ENCODE results near the gene SLC25A20.
"Not testable (repeated sequence)": the region's sequence is repeated elsewhere in the genome, so short reads cannot be mapped to it uniquely, and the experiment has no call there.

The SLC25A20 gene

DNA sequence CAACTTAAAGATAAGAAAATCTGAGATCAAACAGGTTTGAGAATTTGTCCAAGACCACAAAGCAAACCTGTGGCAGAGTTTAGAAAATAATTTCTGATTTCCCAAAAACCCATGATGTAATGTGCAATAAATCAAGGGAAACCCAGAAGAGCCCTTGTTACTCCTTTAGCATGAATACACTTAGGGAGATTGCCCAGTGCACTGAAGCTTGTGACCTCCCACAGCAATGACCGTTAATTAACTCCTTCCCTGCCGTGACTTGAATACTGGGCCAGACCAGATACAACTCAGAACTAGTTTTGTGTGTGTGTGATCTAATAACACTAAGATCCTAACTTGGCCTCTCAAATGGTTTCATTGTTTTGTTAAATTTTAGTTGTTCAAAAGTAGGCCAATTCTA is 53.5 kb downstream of the SLC25A20 start:
- no peak for DNase-seq

DNA sequence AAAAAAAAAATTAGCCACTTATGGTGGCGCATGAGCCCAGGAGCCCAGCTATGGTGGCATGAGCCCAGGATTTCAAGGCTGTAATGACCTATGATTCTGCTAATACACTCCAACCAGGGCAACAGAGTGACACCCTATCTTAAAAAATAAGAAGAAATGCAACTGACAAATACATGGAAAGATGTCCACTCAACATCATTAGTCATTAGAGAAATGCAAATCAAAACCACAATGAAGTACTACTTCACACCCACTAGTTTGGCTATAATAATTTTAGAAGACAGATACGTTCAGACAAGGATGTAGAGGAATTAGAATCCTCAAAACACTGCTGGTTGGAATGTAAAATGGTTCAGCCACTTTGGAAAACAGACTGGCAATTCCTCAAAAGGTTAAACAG is 61.5 kb downstream of the SLC25A20 start:
- DNase-seq = no peak

- DNase-seq = no peak
Measured at GRCh38 chr3:48835650-48836366, 62.9 kb downstream of the SLC25A20 start.

DNA sequence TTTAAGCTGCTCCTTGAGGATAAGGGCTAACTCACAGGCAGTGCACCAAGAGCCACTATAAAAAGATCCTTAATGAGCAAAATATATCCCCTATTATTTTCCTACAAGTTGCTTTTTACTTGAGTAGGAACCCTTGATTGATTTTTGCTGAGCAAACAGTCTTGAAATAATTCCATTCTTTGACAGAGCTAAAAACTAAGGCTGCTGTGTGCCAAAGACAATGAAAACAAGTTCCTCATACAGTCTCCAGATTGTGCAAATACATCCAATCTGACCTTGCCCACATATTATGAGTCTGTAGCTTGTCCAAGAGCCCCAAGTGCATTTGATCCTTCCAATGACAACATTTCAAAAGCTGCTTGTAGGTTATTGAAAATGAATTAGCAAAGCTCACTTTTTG is 66.0 kb downstream of the SLC25A20 start:
- no peak for DNase-seq

DNA sequence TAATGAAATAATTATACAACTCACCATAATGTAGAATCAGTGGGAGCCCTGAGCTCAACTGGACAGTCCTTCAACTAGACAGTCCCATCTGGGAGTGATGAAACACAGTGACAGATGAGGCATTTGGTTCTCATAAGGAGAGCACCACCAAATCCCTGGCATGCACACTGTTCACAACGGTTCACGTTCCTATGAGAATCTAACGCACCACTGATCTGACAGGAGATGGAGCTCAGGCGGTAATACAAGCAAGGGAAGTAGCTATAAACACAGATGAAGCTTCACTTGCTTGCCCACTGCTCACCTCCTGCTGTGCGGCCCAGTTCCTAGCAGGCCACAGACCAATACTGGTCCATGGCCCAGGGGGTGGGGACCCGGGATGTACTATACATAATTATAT is 68.0 kb downstream of the SLC25A20 start:
- no peak for DNase-seq

GRCh38 chr3:48829525-48829924 is 69.2 kb downstream of the SLC25A20 start:
- not testable (repeated sequence) for DNase-seq

- not testable (repeated sequence) for DNase-seq
Measured at GRCh38 chr3:48827874-48828273, 70.8 kb downstream of the SLC25A20 start.

GRCh38 chr3:48826451-48826850 is 72.2 kb downstream of the SLC25A20 start:
- no peak for DNase-seq

DNA sequence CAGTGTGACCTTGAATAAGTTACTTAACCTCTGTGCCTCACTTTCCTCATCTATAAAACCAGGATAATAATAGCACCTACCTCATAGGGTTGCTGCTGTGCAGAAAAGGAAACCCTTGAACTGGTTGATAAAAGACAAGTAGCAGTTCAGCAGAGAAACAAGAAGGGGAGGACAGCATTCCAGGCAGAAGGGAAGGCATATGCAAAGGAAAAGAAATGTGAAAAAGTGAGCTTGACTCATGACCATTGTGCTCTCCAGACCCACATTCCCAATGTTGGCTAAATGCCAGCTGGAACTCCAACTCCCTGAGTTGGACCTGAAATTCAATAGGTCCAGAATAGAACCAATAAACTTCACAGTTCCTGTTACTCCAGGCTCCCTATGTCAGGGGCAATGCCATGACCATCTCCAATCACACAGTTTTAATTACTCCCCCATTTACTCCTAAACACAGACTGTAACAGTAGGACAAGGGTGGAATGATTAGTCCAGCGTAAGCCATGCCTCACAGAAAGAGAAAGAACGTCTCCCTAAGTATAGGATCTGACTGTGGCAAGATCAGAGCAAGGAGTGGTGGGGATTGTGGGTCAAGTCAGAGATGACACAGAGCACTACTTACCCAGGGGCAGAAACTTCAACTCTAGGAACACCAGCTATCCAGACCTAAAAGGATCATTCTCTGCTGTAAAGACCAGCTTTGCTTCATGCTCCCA is 77.9 kb downstream of the SLC25A20 start:
- no peak for DNase-seq

- no peak for DNase-seq
Measured at GRCh38 chr3:48819234-48820221, 79.2 kb downstream of the SLC25A20 start.

DNA sequence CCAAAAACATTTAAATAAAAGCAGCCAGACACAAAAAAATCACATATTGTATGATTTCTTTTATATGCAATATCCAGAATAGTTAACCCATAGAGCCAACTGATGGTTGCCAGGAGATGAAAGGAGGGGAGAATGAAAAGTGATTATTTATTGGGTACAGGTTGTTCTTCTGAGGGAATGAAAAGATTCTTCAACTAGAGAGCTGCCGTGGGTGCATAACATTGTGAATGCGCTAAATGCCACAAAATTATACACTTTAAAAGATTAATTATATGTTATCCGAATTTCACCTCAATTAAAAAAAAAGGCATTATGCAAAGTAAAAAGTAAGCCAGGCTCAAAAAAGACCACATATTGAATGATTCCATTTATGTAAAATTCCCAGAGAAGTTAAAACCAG is 87.2 kb downstream of the SLC25A20 start:
- DNase-seq = no peak

Data from activated CD4-positive, alpha-beta T cell treated with anti-CD3 and anti-CD28 coated beads, Interleukin-2, amount 50 U/mL, for 16 hours (primary cell).